Lung (tissue), 12 donors: ENCODE measurements around the gene LGI1. TPM values are rescaled to one million over a fixed set of nuclear protein-coding genes. Genes with fewer than 3 reads are reported as not detected.

Source experiments
- ATAC-seq: fragments of 200-7000 bp; cut with Tn5 transposase; one replicate; pipeline ENCODE4 v1.9.1; 2020; ENCODE audit warnings: moderate number of reproducible peaks; ENCODE audit not compliant: insufficient read depth, low FRiP score
- DNase-seq, 3 donors: peaks; one replicate each; pipeline ENCODE4 v3.0.0-alpha.2; 2013 to 2017
- H3K27ac ChIP-seq, 2 donors: one replicate each; pipeline ENCODE4 v1.5.1; 2013; ENCODE audit warnings: mild to moderate bottlenecking in 2 of 2, moderate library complexity in 2 of 2, control low read depth in 1 of 2, inconsistent platforms in 1 of 2, low read depth in 1 of 2, low read length in 1 of 2
- H3K27me3 ChIP-seq, 3 donors: one replicate each; pipeline ENCODE4 v1.5.1; 2013; ENCODE audit warnings: low read length in 2 of 3; ENCODE audit not compliant: control insufficient read depth in 3 of 3, insufficient read depth in 3 of 3
- H3K36me3 ChIP-seq, 4 donors: one replicate each; pipeline ENCODE4 v1.5.1; 2013; ENCODE audit warnings: low read length in 4 of 4, mild to moderate bottlenecking in 1 of 4, moderate library complexity in 1 of 4; ENCODE audit not compliant: control insufficient read depth in 4 of 4, insufficient read depth in 4 of 4
- H3K4me1 ChIP-seq, 5 donors: one replicate each; pipeline ENCODE4 v1.5.1; 2013; ENCODE audit warnings: low read length in 5 of 5, mild to moderate bottlenecking in 2 of 5, moderate library complexity in 1 of 5; ENCODE audit not compliant: control insufficient read depth in 5 of 5, insufficient read depth in 5 of 5
- H3K4me3 ChIP-seq: one replicate; pipeline ENCODE4 v1.5.1; 2013; ENCODE audit warnings: mild to moderate bottlenecking, control low read depth, moderate library complexity
- H3K9ac ChIP-seq, 2 donors: one replicate each; pipeline ENCODE4 v1.5.1; 2013; ENCODE audit warnings: low read length in 2 of 2, control low read depth in 1 of 2; ENCODE audit not compliant: insufficient read depth in 1 of 2
- H3K9me3 ChIP-seq, 4 donors: one replicate each; pipeline ENCODE4 v1.5.1; 2013; ENCODE audit warnings: low read length in 3 of 4, mild to moderate bottlenecking in 1 of 4, moderate library complexity in 1 of 4; ENCODE audit not compliant: control insufficient read depth in 4 of 4, insufficient read depth in 3 of 4
- CTCF ChIP-seq: IDR thresholded peaks from 2 replicates; pipeline ENCODE4 v1.5.1; 2012; ENCODE audit warnings: mild to moderate bottlenecking; ENCODE audit errors: control extremely low read depth, extremely low read depth
- WGBS, 2 donors: extraction: QIAGEN DNeasy Blood & Tissue Kit; methylation state at CpG; one replicate each; pipeline ENCODE4 v1.1.7; 2013; 5-methylcytosine and 5-hydroxymethylcytosine counted together
- polyA plus RNA-seq, 2 donors: library from polyadenylated mRNA; stranded (reverse); fragments of 200-250 nt; gene quantifications; one replicate each; pipeline ENCODE4 v1.2.1, GENCODE V29; 2013
- total RNA-seq, 2 donors: library from RNA; depleted of rRNA in 1 of 2; stranded (reverse); fragments of >200 nt in 1 of 2; gene quantifications; one replicate each; pipeline ENCODE4 v1.2.1, GENCODE V29; 2014 to 2021
- donor health status: control.
- donor health status: control.
- donor health status: Bipolar disorder and iron deficiency.
- donor health status: healthy.
- donor health status: DM: yes; HTN: yes; CAD: no.

Gene LGI1
- total and polyA plus RNA-seq, 4 donors, result 0.68 TPM; not detected in 3

- H3K9ac ChIP-seq, result no peak overlapping the region
- no peak overlapping the region for H3K27ac ChIP-seq
- peaks cover 0 to 38% (median 35%) of the 10 kb centered on the region in 3 donors for H3K27me3 ChIP-seq
- peaks cover 0 to 36% (median 17%) of the 10 kb centered on the region in 5 donors for H3K4me1 ChIP-seq
- H3K4me3 ChIP-seq, result no peak overlapping the region
- TF ChIP-seq CTCF, result no peak
- no peak for ATAC-seq
- no peaks in the 10 kb centered on the region for H3K36me3 ChIP-seq
- no peaks in the 10 kb centered on the region for H3K9me3 ChIP-seq
- WGBS, 2 donors, result 43 to 49% methylated on average over 5 of the region's 5 CpGs
- no peak for DNase-seq
Observed at GRCh38 chr10:93757136-93757535, 600 bp upstream of the LGI1 start.

DNA sequence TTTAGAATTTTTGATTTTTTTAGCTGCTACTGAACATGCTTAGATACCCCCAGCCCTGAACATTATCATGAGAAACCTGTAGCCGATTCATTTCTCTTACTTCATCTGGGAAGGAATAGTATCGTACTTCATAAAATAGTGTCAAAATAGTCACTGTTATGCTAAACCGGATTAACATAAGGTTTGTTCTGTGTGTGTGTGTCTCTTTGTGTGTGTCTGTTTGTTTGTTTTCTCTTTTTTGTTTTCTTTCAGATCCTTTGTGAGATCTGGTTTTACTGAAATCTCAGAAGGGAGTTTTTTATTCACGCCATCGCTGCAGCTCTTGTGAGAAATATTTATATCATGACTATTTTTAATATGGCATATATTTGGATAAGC is 761 bp downstream of the LGI1 start:
- Histone ChIP-seq H3K27ac (no peak overlapping the region), H3K27me3 (peaks cover 0 to 44% (median 38%) of the 10 kb centered on the region in 3 donors), H3K9me3 (no peaks in the 10 kb centered on the region), H3K4me1 (peaks cover 0 to 32% (median 17%) of the 10 kb centered on the region in 5 donors), H3K9ac (no peak overlapping the region), H3K36me3 (no peaks in the 10 kb centered on the region), H3K4me3 (no peak overlapping the region)
- WGBS, 2 donors, result 50 to 58% methylated on average over 5 of the region's 5 CpGs
- no peak for TF ChIP-seq CTCF
- ATAC-seq (no peak), DNase-seq (no peak)

DNA sequence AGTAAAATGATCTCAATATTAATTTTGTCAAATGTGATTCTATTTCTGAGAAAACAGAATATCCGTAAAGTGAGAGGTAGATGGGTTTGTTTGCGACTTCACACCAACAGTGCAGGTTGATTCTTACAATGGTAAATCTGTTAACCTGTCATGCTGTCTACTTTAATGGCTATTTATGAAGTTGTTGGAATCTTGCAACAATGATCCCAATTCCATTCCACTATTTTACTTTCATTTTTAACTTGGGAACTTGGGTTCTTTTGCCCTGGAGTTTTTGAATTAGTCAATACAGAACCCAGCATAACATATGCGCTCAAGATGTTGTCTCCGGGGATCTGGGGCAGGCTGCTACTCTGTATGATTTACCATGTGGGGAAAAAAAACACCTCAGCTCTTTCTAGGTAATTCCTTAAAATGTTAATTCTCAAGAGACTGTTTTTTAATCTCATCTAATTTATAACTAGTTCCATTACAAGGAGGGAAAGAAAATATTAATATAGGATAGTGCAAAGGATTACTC is 1.2 kb downstream of the LGI1 start:
- WGBS, 2 donors, result 71 to 74% methylated on average over 4 of the region's 4 CpGs

More for the DNA sequence above, 1.2 kb downstream of the LGI1 start:
- TF ChIP-seq CTCF, result no peak
- H3K9me3 ChIP-seq, result no peaks in the 10 kb centered on the region
- no peak for ATAC-seq
- no peak for DNase-seq
- H3K9ac ChIP-seq, result no peak overlapping the region
- no peaks in the 10 kb centered on the region for H3K36me3 ChIP-seq
- peaks cover 0 to 44% (median 38%) of the 10 kb centered on the region in 3 donors for H3K27me3 ChIP-seq
- H3K4me1 ChIP-seq, result peaks cover 0 to 30% (median 17%) of the 10 kb centered on the region in 5 donors
- H3K4me3 ChIP-seq, result no peak overlapping the region
- no peak overlapping the region for H3K27ac ChIP-seq
